GM23248 (cell line): ENCODE measurements around the gene BLZF1.

Experiments
- EZH2 ChIP-seq: fragments of 200-600 bp; sonication (generic); IDR thresholded peaks from 2 replicates; pipeline ENCODE4 v1.6.1; 2018; ENCODE audit warnings: antibody characterized with exemption, mild to moderate bottlenecking; ENCODE audit not compliant: insufficient read depth, poor library complexity, severe bottlenecking
- EZH2phosphoT487 ChIP-seq: fragments of 200-600 bp; sonication (generic); IDR thresholded peaks from 2 replicates; pipeline ENCODE4 v1.6.1; 2018; ENCODE audit warnings: antibody characterized with exemption, moderate library complexity, mild to moderate bottlenecking, low read depth; ENCODE audit not compliant: insufficient read depth

- TF ChIP-seq EZH2, result no peak
- TF ChIP-seq EZH2phosphoT487, result no peak
These were observed 59.2 kb downstream of the BLZF1 start, which contains the start of gene CCDC181 for GRCh38 chr1:169427081-169427641.
